Type B pancreatic cell (in vitro differentiated cells): ENCODE results near the gene NCK2. TPM values are rescaled to one million over a fixed set of nuclear protein-coding genes. Genes with fewer than 3 reads are reported as not detected.

Experiments
- DNase-seq: peaks from one replicate; pipeline ENCODE4 v3.0.0; 2021; ENCODE audit warnings: mixed read lengths; ENCODE audit not compliant: unreplicated experiment; ENCODE audit errors: extremely low spot score
- H3K27ac Mint-ChIP-seq: 2 replicates; pipeline ENCODE4 v1.8.0; 2021; ENCODE audit warnings: mild to moderate bottlenecking, mixed read lengths
- H3K27me3 Mint-ChIP-seq: 2 replicates; pipeline ENCODE4 v1.8.0; 2021; ENCODE audit warnings: mixed read lengths
- H3K36me3 Mint-ChIP-seq: 2 replicates; pipeline ENCODE4 v1.8.0; 2021; ENCODE audit warnings: mixed read lengths
- H3K4me1 Mint-ChIP-seq: one replicate; pipeline ENCODE4 v1.8.0; 2021; ENCODE audit warnings: mixed read lengths; ENCODE audit not compliant: unreplicated experiment
- H3K4me3 Mint-ChIP-seq: 2 replicates; pipeline ENCODE4 v1.8.0; 2021; ENCODE audit warnings: mild to moderate bottlenecking, mixed read lengths
- H3K9me3 Mint-ChIP-seq: 2 replicates; pipeline ENCODE4 v1.8.0; 2021; ENCODE audit warnings: mixed read lengths
- CTCF ChIP-seq: fragments of 200-600 bp; sonication (generic); conservative IDR thresholded peaks from 2 replicates; pipeline ENCODE4 v1.5.0; 2021; ENCODE audit warnings: antibody characterized with exemption, mild to moderate bottlenecking
- total RNA-seq: library from RNA; stranded (reverse); gene quantifications from 2 replicates; pipeline ENCODE4 v1.2.1, GENCODE V29; 2021; ENCODE audit warnings: low replicate concordance

NCK2 gene
- total RNA-seq, 1 donor from 2014 or later = 86.4 TPM

- no peak overlapping the region for H3K27ac Mint-ChIP-seq
- no peak for DNase-seq
- no peak overlapping the region for H3K4me3 Mint-ChIP-seq
- H3K27me3 Mint-ChIP-seq = peaks cover 3% of the 10 kb centered on the region
- H3K4me1 Mint-ChIP-seq = peaks cover 18% of the 10 kb centered on the region
- H3K9me3 Mint-ChIP-seq = no peaks in the 10 kb centered on the region
- H3K36me3 Mint-ChIP-seq = no peaks in the 10 kb centered on the region
- no peak for TF ChIP-seq CTCF
Observed at GRCh38 chr2:105711394-105711793, 33.3 kb upstream of the NCK2 start.

GRCh38 chr2:105712166-105712915, 32.4 kb upstream of the NCK2 start:
- Mint-ChIP-seq H3K27ac (peak overlapping the region; percentile 56), H3K9me3 (no peaks in the 10 kb centered on the region)

GRCh38 chr2:105712981-105713596, 31.6 kb upstream of the NCK2 start:
- no peak for TF ChIP-seq CTCF
- Mint-ChIP-seq H3K9me3 (no peaks in the 10 kb centered on the region), H3K4me3 (no peak overlapping the region), H3K27me3 (peaks cover 3% of the 10 kb centered on the region), H3K27ac (no peak overlapping the region), H3K4me1 (peaks cover 18% of the 10 kb centered on the region), H3K36me3 (no peaks in the 10 kb centered on the region)
- no peak for DNase-seq

More at GRCh38 chr2:105712166-105712915, 32.4 kb upstream of the NCK2 start:
- Mint-ChIP-seq H3K36me3 (no peaks in the 10 kb centered on the region), H3K27me3 (peaks cover 3% of the 10 kb centered on the region), H3K4me1 (peaks cover 18% of the 10 kb centered on the region), H3K4me3 (no peak overlapping the region)
- no peak for TF ChIP-seq CTCF
- no peak for DNase-seq

GRCh38 chr2:105714141-105714540, 30.6 kb upstream of the NCK2 start:
- no peak for TF ChIP-seq CTCF
- Mint-ChIP-seq H3K36me3 (no peaks in the 10 kb centered on the region), H3K27me3 (peaks cover 4% of the 10 kb centered on the region), H3K27ac (no peak overlapping the region), H3K4me1 (peaks cover 18% of the 10 kb centered on the region), H3K9me3 (no peaks in the 10 kb centered on the region), H3K4me3 (no peak overlapping the region)
- DNase-seq = no peak

GRCh38 chr2:105718846-105719481, 25.7 kb upstream of the NCK2 start:
- peaks cover 6% of the 10 kb centered on the region for H3K27me3 Mint-ChIP-seq
- no peaks in the 10 kb centered on the region for H3K9me3 Mint-ChIP-seq
- no peak for DNase-seq
- no peak overlapping the region for H3K4me3 Mint-ChIP-seq
- TF ChIP-seq CTCF = no peak
- H3K36me3 Mint-ChIP-seq = no peaks in the 10 kb centered on the region
- H3K27ac Mint-ChIP-seq = no peak overlapping the region
- H3K4me1 Mint-ChIP-seq = no peaks in the 10 kb centered on the region
